Stimulated activated naive CD4-positive, alpha-beta T cell (primary cell): ENCODE data around the gene MEFV.

Experiments used
- DNase-seq, 6 experiments: peaks; one replicate each; lab custom pipeline; 2025; lab: John Stamatoyannopoulos, UW

The MEFV gene

DNA sequence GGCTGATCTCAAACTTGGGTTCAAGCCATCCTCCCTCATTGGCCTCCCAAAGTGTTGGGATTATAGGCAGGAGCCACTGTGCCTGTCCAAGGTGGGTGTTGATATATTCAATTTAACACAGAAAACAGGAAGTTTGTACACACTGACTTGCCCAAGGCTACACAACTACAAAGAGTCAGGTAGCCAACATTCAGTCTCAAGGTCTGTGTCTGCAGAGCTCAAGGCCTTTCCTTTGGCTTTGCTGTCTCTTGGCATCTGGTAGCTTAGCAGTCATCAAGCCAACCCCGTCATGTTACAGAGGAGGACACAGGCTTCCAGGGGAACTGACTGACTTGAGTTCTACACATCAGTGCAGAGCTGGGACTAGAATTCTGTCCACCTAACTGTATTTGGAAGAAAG lies 11.9 kb upstream of the MEFV start:
- no peak for DNase-seq

DNA sequence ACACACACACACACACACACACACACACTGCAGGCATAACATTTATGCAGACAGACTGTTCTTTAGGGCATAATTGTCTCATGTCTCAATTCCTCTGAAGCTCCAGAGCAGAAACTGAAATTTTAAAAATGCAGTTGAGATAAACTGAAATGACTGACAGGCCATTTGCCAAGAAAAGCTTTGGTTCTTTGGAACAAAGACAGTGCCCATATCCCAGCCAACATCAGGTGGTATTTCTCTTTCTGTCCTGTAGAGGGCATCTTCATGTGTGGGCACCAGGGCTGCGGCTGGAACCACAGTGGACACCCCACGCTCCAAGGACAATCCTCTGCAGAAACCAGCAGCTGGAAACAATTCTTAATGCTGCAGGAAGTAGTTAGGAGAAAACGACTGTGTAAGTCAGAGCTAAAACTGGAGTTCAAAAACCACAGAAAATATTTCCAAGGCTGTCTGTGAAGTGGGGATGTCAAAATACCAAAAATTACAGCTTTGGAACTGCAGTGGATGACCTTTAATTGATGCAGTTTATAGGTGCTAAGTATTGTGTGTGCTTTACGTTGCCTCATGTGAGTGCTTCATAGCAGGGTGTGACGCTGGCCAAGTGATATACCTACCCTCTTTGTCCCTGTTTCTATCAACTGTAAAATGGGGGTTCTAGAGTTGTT lies 10.6 kb upstream of the MEFV start:
- no peak for DNase-seq

DNA sequence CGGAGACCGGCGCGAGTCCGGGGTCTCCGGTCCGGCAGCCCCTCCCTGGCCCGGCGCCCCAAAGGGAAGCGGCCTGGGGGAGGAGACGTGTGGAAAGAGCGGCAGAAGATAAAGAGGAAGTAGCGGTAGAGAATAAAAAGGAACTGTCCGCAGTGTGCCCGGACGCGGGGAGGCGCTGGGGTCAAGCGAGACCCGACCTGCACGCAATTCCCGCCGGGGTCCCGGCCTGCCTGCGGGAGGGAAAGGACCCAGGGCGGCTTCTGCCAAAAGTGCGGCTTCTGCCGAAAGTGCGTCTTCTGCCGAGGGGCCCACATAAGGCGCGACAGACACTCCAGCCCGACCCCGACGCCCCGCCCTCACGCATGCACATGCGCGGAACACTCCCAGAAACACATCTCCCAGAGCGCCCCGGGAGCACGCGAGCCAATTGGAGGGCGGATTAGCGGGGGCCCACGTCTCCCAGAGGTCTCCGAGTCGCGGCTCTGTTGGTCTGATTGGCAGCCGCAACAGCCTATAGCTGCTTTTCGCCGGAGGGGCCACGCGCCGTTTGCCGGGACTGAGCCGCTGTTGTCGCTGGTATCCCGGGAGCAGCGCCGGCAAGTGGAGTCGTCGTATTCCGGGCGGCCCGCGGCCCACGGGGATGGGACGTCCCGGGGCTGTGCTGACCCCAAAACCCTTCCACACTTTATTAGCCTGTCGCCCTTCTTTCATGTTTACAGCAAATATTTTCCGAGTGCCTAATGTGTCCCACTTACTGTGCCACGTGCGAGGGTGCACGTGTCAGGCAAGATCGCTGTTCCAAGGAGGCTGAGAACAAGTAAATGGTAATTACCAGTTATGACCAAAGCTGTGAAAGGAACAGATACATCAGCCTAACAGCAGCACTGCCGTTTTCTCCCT lies 8.0 kb upstream of the MEFV start:
- DNase-seq, result peak; percentile 87 to 95 (median 95)

DNA sequence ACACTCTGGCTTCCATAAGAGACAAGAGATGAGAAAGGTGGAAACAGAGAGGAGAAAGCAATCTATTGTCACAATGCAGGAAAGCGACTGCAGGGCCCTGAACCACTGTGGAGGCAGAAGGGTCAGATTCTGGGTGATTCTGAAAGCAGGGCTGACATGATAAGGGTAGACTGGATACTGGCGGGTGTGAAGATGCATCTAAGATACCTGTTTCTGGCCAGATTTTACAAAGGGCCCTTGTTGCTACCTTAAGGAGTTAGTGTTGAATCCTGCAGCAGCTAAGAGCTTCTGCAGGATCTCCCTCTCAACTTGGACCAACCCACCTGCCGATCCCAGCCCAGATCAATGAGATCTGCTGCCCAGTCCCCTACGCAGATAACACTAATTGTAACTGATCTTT lies 6.1 kb upstream of the MEFV start:
- no peak for DNase-seq

DNA sequence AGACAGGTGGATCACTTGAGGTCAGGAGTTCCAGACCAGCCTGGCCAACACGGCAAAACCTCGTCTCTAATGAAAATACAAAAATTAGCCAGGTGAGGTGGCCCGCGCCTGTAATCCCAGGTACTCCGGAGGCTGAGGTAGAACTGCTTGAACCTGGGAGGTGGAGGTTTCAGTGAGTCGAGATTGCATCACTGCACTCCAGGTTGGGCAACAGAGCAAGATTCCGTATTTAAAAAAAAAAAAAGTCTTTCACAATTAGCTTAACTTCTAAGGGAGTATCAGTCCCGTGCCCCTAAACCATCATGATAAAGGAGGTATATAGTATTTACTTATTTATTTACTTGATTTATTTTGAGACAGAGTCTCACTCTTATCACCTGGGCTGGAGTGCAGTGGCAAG lies 3.4 kb upstream of the MEFV start:
- DNase-seq, result no peak

DNA sequence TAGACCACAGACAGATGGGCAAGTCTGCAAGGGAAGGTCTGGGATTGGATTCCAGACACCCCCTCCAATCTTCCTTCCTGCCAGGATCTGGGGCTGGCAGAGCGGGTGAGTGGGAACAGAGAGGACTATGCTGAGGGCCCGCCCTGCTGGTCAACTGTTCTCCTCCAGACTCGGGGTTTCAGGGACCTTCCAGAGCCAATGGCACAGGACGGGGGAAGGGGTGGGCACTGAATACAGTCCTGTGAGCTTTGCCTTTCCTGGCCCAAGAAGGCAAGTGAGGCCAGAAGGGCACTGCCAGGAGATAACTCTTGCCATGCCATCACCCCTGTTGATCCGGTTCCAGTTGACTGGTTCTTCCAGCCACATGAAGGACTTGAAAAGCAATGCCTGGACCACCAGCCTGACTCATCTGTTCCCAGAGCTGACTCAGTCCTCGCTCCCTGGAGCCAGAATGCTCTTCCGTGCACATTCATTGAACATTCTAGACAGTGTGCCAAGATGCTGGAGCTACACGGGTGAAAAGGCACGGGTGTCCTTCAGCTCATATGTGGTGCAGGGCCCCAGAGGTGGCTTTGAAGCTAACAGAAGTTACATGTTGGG lies 533 bp upstream of the MEFV start:
- DNase-seq, result no peak

DNA sequence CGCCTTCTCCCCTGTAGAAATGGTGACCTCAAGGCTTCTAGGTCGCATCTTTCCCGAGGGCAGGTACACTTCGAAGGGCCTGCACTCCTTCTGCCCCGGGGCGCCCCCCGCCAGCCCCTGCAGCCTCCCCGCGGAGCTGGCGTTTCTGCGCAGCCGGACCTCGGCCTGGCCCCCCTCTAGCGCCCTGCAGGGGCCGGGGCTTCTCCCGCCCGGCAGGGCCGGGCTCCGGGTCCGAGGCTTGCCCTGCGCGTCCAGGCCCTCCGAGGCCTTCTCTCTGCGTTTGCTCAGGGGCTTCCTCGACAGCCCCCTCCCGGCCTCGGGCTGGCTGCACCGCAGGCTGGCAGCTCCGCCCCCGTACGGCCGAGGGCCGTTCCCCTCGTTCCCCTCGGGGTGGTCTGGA lies 2.1 kb downstream of the MEFV start:
- no peak for DNase-seq

DNA sequence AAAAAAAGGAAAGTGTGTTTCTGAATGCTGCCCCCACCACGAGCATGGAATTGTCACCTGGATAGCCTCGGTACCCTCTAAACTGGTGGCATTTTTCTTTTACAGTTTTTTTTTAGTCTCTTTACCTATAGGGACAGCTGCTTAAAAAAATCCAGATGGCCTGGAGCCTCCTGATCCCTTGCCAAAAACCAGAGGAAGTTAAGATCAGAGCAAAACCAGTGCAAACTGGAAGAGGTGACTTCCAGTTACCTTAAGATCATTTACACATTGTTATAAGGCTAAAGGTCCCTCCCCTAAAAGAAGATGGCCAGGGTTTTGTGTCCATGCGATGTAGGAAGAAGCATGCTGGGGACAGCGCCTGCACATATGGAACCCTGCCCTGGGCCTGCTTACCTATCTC lies 3.5 kb downstream of the MEFV start:
- no peak for DNase-seq

DNA sequence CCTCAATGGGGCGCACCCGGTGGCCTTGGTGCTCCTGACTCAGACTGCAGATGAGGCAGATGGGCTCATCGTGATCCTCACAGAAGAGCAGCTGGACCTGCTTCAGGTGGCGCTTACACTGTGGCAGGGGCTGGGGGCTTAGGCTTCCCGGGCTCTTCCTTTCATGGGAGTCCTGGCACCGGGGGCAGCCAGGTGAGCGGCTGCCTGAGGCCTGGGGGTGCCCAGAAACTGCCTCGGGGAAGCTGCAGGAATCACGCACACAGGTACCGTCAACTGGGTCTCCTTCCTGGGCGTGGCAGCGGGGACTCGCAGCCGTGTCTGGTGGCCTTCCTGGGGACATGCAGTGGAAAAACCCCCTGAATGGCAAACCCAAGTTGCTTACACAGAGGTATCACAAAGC lies 7.0 kb downstream of the MEFV start:
- DNase-seq, result no peak

DNA sequence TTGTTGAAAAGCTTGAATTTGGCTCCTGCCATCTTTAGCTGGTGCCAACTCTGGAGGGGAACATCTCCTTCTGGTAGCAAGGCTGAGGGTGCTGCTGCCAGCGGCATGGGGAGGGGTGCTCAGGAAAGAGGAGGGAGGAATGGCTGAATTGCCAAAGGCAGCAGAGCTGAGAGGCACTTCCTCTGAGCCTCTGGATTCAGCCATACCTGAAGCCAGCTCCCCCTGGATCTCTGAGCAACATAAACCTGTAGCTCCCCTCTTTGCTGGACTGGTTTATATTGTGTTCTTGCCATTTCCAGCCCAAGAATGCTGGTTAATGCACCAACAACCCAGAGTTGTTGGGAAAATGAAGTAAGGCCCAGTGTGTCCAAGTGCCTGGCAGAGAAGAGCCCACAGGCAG lies 7.4 kb downstream of the MEFV start:
- no peak for DNase-seq

DNA sequence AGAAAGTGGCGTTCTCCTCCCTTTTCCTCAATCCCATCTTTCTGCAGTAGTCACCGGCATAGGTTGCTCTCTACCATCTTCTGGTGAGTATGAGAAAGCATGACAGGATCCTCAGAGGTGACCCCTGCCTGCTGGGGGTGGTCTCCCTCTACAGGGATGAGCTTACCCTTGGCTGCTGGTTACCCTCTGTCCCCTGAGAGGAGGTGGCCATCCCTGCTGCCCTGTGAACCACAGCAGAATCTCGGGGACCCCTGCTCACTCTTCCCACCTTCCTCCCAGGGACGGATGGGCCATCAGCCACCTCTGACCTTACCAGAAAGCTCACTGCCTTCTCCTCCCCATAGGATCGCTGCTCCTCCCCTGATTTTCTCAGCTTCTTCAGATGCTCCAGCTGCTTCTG lies 7.8 kb downstream of the MEFV start:
- no peak for DNase-seq

DNA sequence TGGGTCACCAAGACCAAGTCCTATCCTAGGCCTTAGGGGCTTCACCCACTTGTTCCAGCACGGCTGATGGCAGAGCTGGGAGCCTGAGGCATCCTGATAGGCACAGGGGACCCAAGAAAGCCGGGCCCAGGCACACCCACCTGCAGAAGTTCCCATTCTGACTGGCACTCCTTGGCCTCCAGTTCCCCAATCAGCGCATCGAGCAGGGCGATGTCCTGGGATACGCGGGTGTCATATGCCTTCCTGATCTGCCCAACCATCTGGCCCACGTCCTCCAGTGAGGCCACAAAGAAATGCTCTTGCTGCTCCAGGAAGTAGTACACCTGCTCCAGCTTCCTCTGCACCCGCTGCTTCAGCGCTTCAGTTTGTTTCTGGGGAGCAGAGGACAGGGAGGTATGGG lies 9.6 kb downstream of the MEFV start:
- no peak for DNase-seq

DNA sequence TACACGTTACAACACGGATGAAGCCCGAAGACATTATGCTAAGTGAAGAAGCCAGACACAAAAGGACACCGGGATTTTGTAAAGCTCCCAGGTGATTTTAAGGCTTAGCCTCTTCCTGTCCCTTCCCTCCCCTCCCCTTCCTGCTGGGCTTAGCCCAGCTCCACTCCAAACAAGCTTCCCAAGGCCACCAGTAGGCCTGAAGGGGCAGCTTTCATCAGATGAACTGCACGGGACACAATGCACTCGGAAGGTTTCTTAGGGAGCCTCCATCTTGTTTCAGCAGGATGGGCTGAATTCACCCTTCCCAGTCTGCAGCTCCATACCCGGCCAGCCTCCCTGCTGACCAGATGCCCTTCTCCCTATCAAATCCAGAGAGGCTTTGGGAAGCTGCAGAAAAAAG lies 10.4 kb downstream of the MEFV start:
- no peak for DNase-seq

DNA sequence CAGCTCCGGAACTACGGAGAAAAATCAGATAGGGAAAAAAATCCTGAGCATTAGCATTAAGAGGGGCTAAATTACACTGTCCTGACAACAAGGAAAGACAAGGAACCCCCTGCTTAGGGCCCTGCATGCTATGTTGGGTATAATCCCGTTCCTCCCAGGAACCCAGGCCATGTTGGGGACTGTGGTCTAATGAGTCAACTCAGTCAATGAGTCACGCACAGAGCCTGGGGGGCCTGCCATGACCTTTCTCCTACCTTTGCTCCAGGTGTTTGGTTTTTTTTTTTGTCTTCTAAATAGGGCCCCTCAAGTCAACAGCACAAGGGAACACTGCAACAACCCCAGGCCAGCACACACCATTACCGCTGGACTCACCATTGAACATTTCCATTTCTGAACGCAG lies 12.6 kb downstream of the MEFV start:
- DNase-seq, result no peak

DNA sequence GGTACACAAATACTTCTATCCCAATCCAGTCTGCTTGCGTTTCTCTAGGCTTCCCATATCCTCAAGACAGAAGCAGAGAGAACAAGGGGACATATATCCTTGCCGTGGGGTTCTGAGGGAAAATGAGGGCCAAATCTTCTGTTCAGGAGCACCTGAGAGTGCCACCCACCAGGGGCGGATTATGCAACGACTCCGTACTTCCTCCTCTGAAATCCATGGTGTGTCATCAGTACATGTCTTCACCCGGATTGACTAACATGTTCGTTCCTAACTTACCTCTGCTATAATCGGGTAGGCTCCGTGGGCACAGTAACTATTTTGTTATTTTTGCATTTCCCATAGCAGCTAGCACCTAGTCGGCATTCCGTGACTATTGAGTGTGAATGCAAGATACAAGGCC lies 13.7 kb downstream of the MEFV start:
- no peak for DNase-seq

DNA sequence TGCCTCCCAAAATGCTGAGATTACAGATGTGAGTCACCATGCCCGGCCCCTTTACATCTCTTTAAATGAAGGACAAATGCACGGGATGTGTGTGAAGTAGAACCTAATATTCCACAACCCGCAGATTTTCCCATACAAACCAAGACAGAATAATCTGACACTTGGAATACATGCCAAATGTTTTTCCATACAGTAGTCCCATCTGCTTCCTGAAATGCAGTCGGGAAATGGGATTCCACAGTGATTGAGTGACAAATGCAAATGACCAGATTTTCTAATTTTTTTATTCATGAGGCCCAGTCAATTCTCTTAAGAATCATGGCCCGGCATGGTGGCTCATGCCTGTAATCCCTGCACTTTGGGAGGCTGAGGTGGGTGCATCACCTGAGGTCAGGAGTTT lies 14.7 kb downstream of the MEFV start:
- DNase-seq, result no peak

DNA sequence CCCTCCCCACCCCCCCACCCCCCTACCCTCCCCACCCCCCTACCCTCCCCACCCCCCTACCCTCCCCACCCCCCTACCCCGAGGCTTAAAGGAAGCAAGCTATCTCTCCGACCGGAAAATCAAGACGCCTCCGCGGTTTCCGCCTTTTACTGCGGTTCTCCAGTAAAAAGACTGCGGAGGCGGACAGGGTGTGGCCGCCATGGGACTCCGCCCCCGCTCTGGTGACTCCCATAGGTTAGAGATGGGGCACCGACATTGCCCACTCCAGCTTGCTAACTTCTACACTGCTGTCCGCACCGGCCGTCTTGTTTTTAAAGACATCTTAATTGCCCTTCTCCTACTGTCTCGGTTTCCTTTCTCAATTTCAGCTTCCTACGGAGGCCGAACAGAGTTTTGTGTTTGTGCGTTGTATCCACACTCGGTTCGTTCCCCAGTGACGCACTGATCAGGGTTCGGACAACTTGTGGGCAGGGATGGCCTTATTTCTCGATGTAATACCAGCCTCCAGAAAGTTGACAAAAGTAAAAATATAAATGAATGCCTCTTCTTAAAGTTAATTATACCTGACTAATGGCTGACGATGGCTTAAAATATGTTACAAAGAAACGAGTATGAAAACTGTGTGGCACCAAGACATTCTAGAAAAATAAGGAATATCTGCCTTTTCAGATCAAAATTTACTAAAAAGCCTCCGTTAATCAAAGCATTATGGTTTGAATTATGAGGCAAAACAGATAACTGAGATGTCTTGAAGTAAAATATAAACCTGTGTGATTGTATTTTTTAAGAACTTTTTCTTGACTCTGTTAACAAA lies 20.4 kb downstream of the MEFV start:
- peak in 5 of 6 experiments; percentile 10 to 70 (median 40) for DNase-seq

DNA sequence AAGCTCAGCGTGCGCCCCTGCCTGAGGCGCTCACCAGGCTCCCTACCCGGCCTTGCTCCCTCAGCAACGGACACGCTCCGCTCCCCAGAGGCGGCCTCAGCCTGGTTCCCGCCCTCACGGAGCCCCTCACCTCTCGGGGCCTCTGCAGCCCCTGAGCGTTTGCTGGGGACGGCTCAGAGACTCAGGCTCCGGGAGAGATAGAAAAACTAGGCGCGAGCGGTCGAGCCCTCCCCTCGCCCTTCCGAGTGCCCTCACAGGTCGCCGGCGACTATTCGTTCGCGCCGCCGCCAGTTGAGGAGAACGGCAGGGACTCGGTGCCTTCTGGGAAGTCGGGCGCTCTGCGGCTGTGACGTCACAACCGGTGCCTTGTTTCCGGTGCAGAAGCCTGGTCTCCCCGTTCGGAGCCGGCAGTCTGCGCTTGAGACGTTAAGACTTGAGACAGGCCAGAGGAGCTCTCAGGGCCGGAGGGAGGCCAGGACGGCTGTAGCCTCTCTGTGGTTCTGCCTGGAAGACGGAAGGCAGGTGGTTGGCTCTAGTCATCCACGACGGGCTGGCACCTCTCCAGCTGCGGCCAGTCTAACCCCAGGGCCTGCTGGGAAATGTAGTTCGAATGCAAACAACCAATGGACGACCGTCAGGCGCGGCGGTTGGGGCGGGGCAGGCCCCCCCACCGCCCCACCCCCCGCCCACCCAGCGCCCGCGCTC lies 21.4 kb downstream of the MEFV start, which contains the start of gene ZNF200:
Gene ZNF200 (minus strand): TSS at position 302 of the 705 bp plus-strand sequence. CDS start 1,403 bp downstream, outside the sequence.
- DNase-seq, result peak; percentile 88 to 95 (median 90)

DNA sequence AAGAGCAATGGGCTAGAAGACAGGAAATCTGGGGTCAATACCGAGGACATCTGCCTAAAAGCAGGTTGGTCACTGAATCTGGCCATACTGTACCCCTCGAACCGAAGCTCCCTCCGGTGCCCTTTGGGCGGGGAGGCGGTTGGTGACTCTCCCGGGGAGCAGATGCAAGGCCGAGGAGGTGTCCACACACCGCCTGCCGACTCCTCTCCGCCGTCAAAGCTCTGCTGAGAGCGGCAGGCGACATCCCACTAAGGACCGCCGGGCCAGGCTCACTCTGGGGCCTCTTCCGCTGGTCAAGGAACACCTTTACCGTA lies 21.9 kb downstream of the MEFV start:
- DNase-seq, result no peak

DNA sequence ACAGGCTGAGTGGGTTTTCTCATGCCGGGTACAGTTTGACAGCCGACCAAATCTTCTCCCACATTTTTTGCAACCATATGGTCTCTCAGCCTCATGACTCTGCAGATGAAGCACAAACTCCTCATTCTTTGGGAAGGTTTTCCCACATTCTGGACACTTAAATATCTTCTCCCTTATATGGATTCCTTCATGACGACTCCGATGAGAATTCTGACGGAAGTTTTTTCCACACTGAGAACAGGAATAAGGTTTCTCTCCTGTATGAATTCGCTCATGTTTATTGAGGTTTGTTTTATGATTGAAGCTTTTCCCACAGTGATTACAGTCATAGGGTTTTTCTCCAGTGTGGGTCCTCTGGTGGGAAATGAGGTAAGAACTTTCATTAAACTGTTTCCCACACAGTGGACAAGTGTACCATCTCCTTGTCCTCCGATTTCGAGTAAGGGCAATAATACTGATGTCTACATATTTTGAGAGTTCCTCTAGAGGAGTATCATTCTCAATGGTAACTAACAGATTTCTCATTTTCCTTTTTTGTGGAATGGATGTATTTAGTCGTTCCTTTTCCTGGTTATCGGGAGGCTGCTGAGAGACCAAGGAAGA lies 32.4 kb downstream of the MEFV start:
- DNase-seq, result peak in 1 of 6 experiments; percentile 11

DNA sequence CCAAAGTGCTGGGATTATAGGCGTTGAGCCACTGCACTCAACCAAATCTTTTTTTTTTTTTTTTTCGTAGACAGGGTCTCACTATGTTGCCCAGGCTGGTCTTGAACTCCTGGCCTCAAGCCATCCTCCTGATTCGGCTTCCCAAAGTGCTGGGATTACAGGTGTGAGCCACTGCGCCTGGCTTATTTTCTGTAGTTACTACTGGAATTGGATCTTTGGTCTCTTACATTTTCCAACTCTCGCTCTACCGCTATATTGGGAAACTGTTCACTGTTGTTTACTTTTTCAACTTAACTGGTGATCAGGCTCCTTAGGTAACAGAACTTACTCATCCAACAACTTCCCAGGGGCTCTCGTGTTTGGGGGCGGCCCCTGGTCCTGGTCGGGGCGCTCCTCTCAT lies 35.6 kb downstream of the MEFV start:
- DNase-seq, result no peak
